H1 (cell line): ENCODE results near the gene VIT. TPM values are rescaled to one million over a fixed set of nuclear protein-coding genes. Genes with fewer than 3 reads are reported as not detected.

ENCODE experiments used
- CTCF ChIA-PET: fragments of 300-600 bp; sonication (Branson Sonifier 250); formaldehyde crosslinking; loops from one replicate; lab custom pipeline; 2021; ENCODE audit not compliant: partially characterized antibody; lab: Charles Lee
- POLR2A ChIA-PET: fragments of 300-600 bp; sonication (Branson Sonifier 250); formaldehyde crosslinking; loops from one replicate; lab custom pipeline; 2021; ENCODE audit warnings: inconsistent platforms; ENCODE audit not compliant: partially characterized antibody; lab: Charles Lee
- DNase-seq, 2 experiments: peaks; one replicate each; pipeline versions ENCODE4 v3.0.0 to v3.0.0-alpha.2; 2010 to 2022; ENCODE audit warnings: low spot score in 2 of 2, low read depth in 1 of 2, mixed read lengths in 1 of 2
- FAIRE-seq: peaks from 2 replicates; lab custom pipeline; 2011; peaks lifted over from hg19 to GRCh38; lab: Jason Lieb, UNC
- H2AFZ ChIP-seq: 2 replicates; pipeline ENCODE4 v1.8.1; 2012; ENCODE audit warnings: low read length, inconsistent platforms
- H2AK5ac ChIP-seq: 2 replicates; pipeline ENCODE4 v1.6.1; 2013; ENCODE audit warnings: low read depth, low read length
- H2BK120ac ChIP-seq: replicated peaks from 2 replicates; pipeline ENCODE3; 2013; ENCODE audit warnings: low read depth, low read length, inconsistent platforms
- H2BK12ac ChIP-seq: 2 replicates; pipeline ENCODE4 v1.6.1; 2013; ENCODE audit warnings: low read depth, low read length
- H2BK15ac ChIP-seq: 2 replicates; pipeline ENCODE4 v1.6.1; 2013; ENCODE audit warnings: low read length
- H2BK20ac ChIP-seq: 2 replicates; pipeline ENCODE4 v1.6.1; 2013; ENCODE audit warnings: low read length
- H2BK5ac ChIP-seq: 2 replicates; pipeline ENCODE4 v1.6.1; 2013; ENCODE audit warnings: low read depth, low read length
- H3K14ac ChIP-seq: 2 replicates; pipeline ENCODE4 v1.6.1; 2013; ENCODE audit warnings: inconsistent platforms; ENCODE audit not compliant: insufficient read length
- H3K18ac ChIP-seq: 2 replicates; pipeline ENCODE4 v1.6.1; 2013; ENCODE audit warnings: low read length; ENCODE audit errors: extremely low read depth
- H3K23ac ChIP-seq: 2 replicates; pipeline ENCODE4 v1.6.1; 2013; ENCODE audit warnings: inconsistent platforms; ENCODE audit not compliant: insufficient read length
- H3K23me2 ChIP-seq: 2 replicates; pipeline ENCODE4 v1.6.1; 2013; ENCODE audit warnings: low read depth, low read length
- H3K27ac ChIP-seq: 2 replicates; pipeline ENCODE4 v1.6.1; 2011; ENCODE audit warnings: low read depth, low read length, inconsistent platforms
- H3K27me3 ChIP-seq, 4 experiments: replicated peaks in 1 of 4; 1 replicate in 1 of 4; 2 replicates in 3 of 4; pipeline versions ENCODE4 v1.6.1 to v1.8.1; 2011 to 2013; ENCODE audit warnings: low read length in 3 of 4, mild to moderate bottlenecking in 3 of 4, inconsistent platforms in 2 of 4, mixed read lengths in 2 of 4, moderate library complexity in 1 of 4; ENCODE audit not compliant: control insufficient read depth in 3 of 4, insufficient read depth in 3 of 4; ENCODE audit errors: extremely low read depth in 1 of 4
- H3K36me3 ChIP-seq, 4 experiments: 2 replicates each; pipeline versions ENCODE4 v1.6.1 to v1.8.1; 2011 to 2013; ENCODE audit warnings: mild to moderate bottlenecking in 4 of 4, low read length in 3 of 4, moderate library complexity in 2 of 4, control low read depth in 1 of 4, inconsistent platforms in 1 of 4; ENCODE audit not compliant: insufficient read depth in 4 of 4, control insufficient read depth in 2 of 4
- H3K4ac ChIP-seq: replicated peaks from 2 replicates; pipeline ENCODE3; 2013; ENCODE audit warnings: low read length, low read depth, mixed read lengths, inconsistent platforms; ENCODE audit not compliant: insufficient read length
- H3K4me1 ChIP-seq, 4 experiments: replicated peaks in 1 of 4; 1 replicate in 1 of 4; 2 replicates in 3 of 4; pipeline versions ENCODE4 v1.6.1 to v1.8.1; 2011 to 2013; ENCODE audit warnings: low read length in 3 of 4, inconsistent platforms in 2 of 4, mixed read lengths in 1 of 4; ENCODE audit not compliant: insufficient read depth in 4 of 4, control insufficient read depth in 3 of 4
- H3K4me2 ChIP-seq, 2 experiments: 2 replicates each; pipeline versions ENCODE4 v1.6.1 to v1.8.1; 2011 to 2013; ENCODE audit warnings: low read depth in 2 of 2, low read length in 2 of 2, control low read depth in 1 of 2, inconsistent platforms in 1 of 2, mild to moderate bottlenecking in 1 of 2; ENCODE audit not compliant: insufficient read depth in 1 of 2
- H3K4me3 ChIP-seq, 4 experiments: fragments of 200-600, 300-600 bp in 1 of 4; sonication (generic), shearing (Covaris generic), sonication (Bioruptor Twin) in 1 of 4; 2 replicates each; pipeline versions ENCODE4 v1.5.1 to v1.8.1; 2011 to 2016; ENCODE audit warnings: low read length in 4 of 4, low read depth in 3 of 4, control low read depth in 2 of 4, inconsistent platforms in 2 of 4, mild to moderate bottlenecking in 2 of 4, mixed read lengths in 1 of 4, moderate library complexity in 1 of 4; ENCODE audit not compliant: insufficient read depth in 2 of 4; ENCODE audit errors: extremely low read depth in 1 of 4
- H3K56ac ChIP-seq: replicated peaks from 2 replicates; pipeline ENCODE3; 2013; ENCODE audit warnings: low read depth, mild to moderate bottlenecking, mixed read lengths, low read length, inconsistent platforms; ENCODE audit not compliant: insufficient read length
- H3K79me1 ChIP-seq: 2 replicates; pipeline ENCODE4 v1.6.1; 2013; ENCODE audit warnings: low read depth, low read length, control low read depth
- H3K79me2 ChIP-seq, 2 experiments: 2 replicates each; pipeline versions ENCODE4 v1.6.1 to v1.8.1; 2012 to 2013; ENCODE audit warnings: low read length in 2 of 2, mild to moderate bottlenecking in 2 of 2, inconsistent platforms in 1 of 2; ENCODE audit not compliant: insufficient read depth in 2 of 2, control insufficient read depth in 1 of 2
- H3K9ac ChIP-seq, 4 experiments: replicated peaks in 1 of 4; 1 replicate in 1 of 4; 2 replicates in 3 of 4; pipeline versions ENCODE4 v1.6.1 to v1.8.1; 2011 to 2013; ENCODE audit warnings: low read depth in 3 of 4, low read length in 3 of 4, control low read depth in 2 of 4, mild to moderate bottlenecking in 2 of 4, moderate library complexity in 2 of 4, inconsistent platforms in 1 of 4; ENCODE audit errors: extremely low read depth in 1 of 4
- H3K9me3 ChIP-seq, 2 experiments: 2 replicates each; pipeline versions ENCODE4 v1.6.1 to v1.8.1; 2012 to 2013; ENCODE audit warnings: mild to moderate bottlenecking in 2 of 2, moderate library complexity in 2 of 2, control low read depth in 1 of 2, inconsistent platforms in 1 of 2, low read depth in 1 of 2, low read length in 1 of 2, mixed read lengths in 1 of 2; ENCODE audit not compliant: insufficient read depth in 2 of 2
- H4K20me1 ChIP-seq, 2 experiments: replicated peaks in 1 of 2; 2 replicates each; pipeline versions ENCODE3 to v1.8.1; 2011 to 2013; ENCODE audit warnings: inconsistent platforms in 2 of 2, low read length in 2 of 2, mild to moderate bottlenecking in 1 of 2; ENCODE audit not compliant: insufficient read depth in 2 of 2, control insufficient read depth in 1 of 2
- H4K5ac ChIP-seq: 2 replicates; pipeline ENCODE4 v1.6.1; 2013; ENCODE audit warnings: low read length, low read depth, mixed read lengths, inconsistent platforms; ENCODE audit not compliant: insufficient read length
- H4K8ac ChIP-seq: 2 replicates; pipeline ENCODE4 v1.8.0; 2013; ENCODE audit warnings: mild to moderate bottlenecking, moderate library complexity, low read length, inconsistent platforms; ENCODE audit not compliant: insufficient read depth; ENCODE audit errors: extremely low read depth
- H4K91ac ChIP-seq: replicated peaks from 2 replicates; pipeline ENCODE3; 2013; ENCODE audit warnings: low read length, mixed read lengths, inconsistent platforms; ENCODE audit not compliant: insufficient read length
- GABPA ChIP-seq: IDR thresholded peaks from 2 replicates; pipeline ENCODE4 v1.6.1; 2011; ENCODE audit warnings: mild to moderate bottlenecking, low read length, moderate library complexity, borderline replicate concordance; ENCODE audit not compliant: insufficient read depth
- NANOG ChIP-seq: IDR thresholded peaks from 2 replicates; pipeline ENCODE4 v1.6.1; 2011; ENCODE audit warnings: low read length, low read depth, mild to moderate bottlenecking, inconsistent platforms; ENCODE audit not compliant: insufficient read depth, poor library complexity, severe bottlenecking
- NRF1 ChIP-seq: IDR thresholded peaks from 2 replicates; pipeline ENCODE4 v1.6.1; 2011; ENCODE audit warnings: mild to moderate bottlenecking, low read depth, low read length, improper control_type of control experiment
- WGBS, 2 experiments: shearing (Covaris generic) in 1 of 2; methylation state at CpG; one replicate each; pipeline versions ENCODE4 v1.1.6 to v1.1.7; 2013 to 2015; ENCODE audit warnings: low lambda C conversion rate in 2 of 2, mixed read lengths in 2 of 2, inconsistent platforms in 1 of 2, low coverage in 1 of 2, missing lambda C conversion rate in 1 of 2; ENCODE audit not compliant: insufficient replicate concordance in 2 of 2, insufficient coverage in 1 of 2, insufficient read length in 1 of 2; ENCODE audit errors: extremely low coverage in 1 of 2, missing lambda C conversion rate in 1 of 2; 5-methylcytosine and 5-hydroxymethylcytosine counted together
- polyA plus RNA-seq, 7 experiments: library from polyadenylated mRNA; depleted of rRNA in 3 of 7; stranded (reverse) in 5 of 7; unstranded in 2 of 7; fragments of >200 nt in 5 of 7; fragments of 200-250 nt in 2 of 7; gene quantifications; 1 replicate in 5 of 7; 2 replicates in 1 of 7; 4 replicates in 1 of 7; pipeline versions ENCODE4 v1.2.1 to v1.2.3, GENCODE V29; 2011 to 2013; ENCODE audit warnings: missing spikeins in 2 of 7, mixed read lengths in 2 of 7
- total RNA-seq: library from RNA; stranded (reverse); fragmentation: NEBNext Ultra II Directional; extraction: Animal tissue kit (Norgen Biotek cat#: 25700); gene quantifications from 2 replicates; pipeline ENCODE4 v1.2.1, GENCODE V29; 2021
- TF ChIP-seq, protein P1 (sequence below): IDR thresholded peaks from 2 replicates; pipeline ENCODE4 v1.6.1; 2011; ENCODE audit warnings: low read length, improper control_type of control experiment

VIT gene
- total and polyA plus RNA-seq, 2 of the 8 experiments (the other 6 are each of a cell fraction or from before 2014, with no cell fraction given): 0.03 TPM; not detected in 1

DNA sequence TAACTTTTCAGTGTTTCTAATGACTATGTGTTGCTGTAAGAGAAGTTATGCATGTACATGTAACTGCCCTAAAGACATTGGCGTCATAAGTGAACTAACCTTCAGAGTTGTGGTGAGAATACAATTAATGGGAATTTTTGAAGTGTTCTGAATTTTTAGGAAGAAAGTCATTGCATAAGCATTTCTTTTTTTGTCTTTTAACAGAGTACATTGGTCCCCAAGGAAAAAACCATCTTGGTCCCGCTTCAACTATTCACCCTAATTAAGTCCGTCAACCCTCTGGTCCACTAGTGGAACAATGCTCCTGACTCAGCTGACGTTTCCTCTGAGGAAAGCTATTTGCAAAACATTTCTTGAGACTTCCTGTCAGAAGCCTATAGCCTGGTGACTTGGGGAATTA is 41.1 kb upstream of the VIT start:
- no peak overlapping the region for H3K9ac ChIP-seq
- no peaks in the 10 kb centered on the region for H3K9me3 ChIP-seq
- no peak overlapping the region for H4K8ac ChIP-seq
- no peaks in the 10 kb centered on the region for H3K27me3 ChIP-seq
- H3K14ac ChIP-seq: no peak overlapping the region
- no peak overlapping the region for H4K5ac ChIP-seq
- no peaks in the 10 kb centered on the region for H4K20me1 ChIP-seq
- no peak overlapping the region for H3K4ac ChIP-seq
- no peak overlapping the region for H2AFZ ChIP-seq
- no peaks in the 10 kb centered on the region for H3K79me1 ChIP-seq
- H2BK5ac ChIP-seq: no peak overlapping the region
- POLR2A ChIA-PET: no interaction called here
- H2AK5ac ChIP-seq: no peak overlapping the region
- H3K36me3 ChIP-seq: no peaks in the 10 kb centered on the region
- WGBS, 2 experiments: 96% methylated on average over 4 of the region's 4 CpGs; no CpG with 5 or more reads in 1 of the 2 experiments
- TF ChIP-seq GABPA: no peak
- TF ChIP-seq NANOG: no peak
- TF ChIP-seq NRF1: no peak
- TF ChIP-seq, protein P1, sequence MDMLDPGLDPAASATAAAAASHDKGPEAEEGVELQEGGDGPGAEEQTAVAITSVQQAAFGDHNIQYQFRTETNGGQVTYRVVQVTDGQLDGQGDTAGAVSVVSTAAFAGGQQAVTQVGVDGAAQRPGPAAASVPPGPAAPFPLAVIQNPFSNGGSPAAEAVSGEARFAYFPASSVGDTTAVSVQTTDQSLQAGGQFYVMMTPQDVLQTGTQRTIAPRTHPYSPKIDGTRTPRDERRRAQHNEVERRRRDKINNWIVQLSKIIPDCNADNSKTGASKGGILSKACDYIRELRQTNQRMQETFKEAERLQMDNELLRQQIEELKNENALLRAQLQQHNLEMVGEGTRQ: no peak
- no peak overlapping the region for H3K4me3 ChIP-seq
- H2BK120ac ChIP-seq: no peak overlapping the region
- H2BK15ac ChIP-seq: no peak overlapping the region
- H4K91ac ChIP-seq: no peak overlapping the region
- no peaks in the 10 kb centered on the region for H3K79me2 ChIP-seq
- DNase-seq: no peak
- FAIRE-seq: no peak
- no peak overlapping the region for H3K27ac ChIP-seq
- no peak overlapping the region for H3K23ac ChIP-seq
- no peaks in the 10 kb centered on the region for H3K23me2 ChIP-seq
- H3K56ac ChIP-seq: no peak overlapping the region
- CTCF ChIA-PET: interaction anchor here (1.2 to 2.4 kb wide), 2 partner anchors 10 to 86 kb away, joined by 3 to 11 read pairs; no protein-coding TSS in a partner anchor
- no peaks in the 10 kb centered on the region for H3K4me1 ChIP-seq
- H3K18ac ChIP-seq: no peak overlapping the region
- no peak overlapping the region for H2BK12ac ChIP-seq
- H3K4me2 ChIP-seq: no peak overlapping the region
- H2BK20ac ChIP-seq: no peak overlapping the region
